Mesenchymal stem cell (in vitro differentiated cells and primary cell): ENCODE measurements around the gene ARRB1.
A peak's percentile ranks its signal among the peaks of the same experiment; 100 is the strongest.
"Not testable (repeated sequence)": the region's sequence is repeated elsewhere in the genome, so short reads cannot be mapped to it uniquely, and the experiment has no call there.

ENCODE experiments used
- DNase-seq: peaks from one replicate; pipeline ENCODE4 v3.0.0-alpha.2; 2013
- H2AFZ ChIP-seq: one replicate; pipeline ENCODE4 v1.6.1; 2013; ENCODE audit warnings: low read depth, mild to moderate bottlenecking, control low read depth, inconsistent platforms, low read length, moderate library complexity
- H2AK5ac ChIP-seq: 2 replicates; pipeline ENCODE4 v1.6.1; 2013; ENCODE audit warnings: low read length, moderate library complexity, mild to moderate bottlenecking, inconsistent platforms; ENCODE audit not compliant: severe bottlenecking
- H2BK120ac ChIP-seq: one replicate; pipeline ENCODE4 v1.6.1; 2013; ENCODE audit warnings: low read depth, mild to moderate bottlenecking, inconsistent platforms, low read length, moderate library complexity
- H2BK12ac ChIP-seq, 2 experiments: one replicate each; pipeline ENCODE4 v1.6.1; 2013; ENCODE audit warnings: inconsistent platforms in 2 of 2, low read length in 2 of 2, mild to moderate bottlenecking in 2 of 2, moderate library complexity in 2 of 2, control low read depth in 1 of 2
- H2BK15ac ChIP-seq: one replicate; pipeline ENCODE4 v1.6.1; 2013; ENCODE audit warnings: mild to moderate bottlenecking, low read depth, inconsistent platforms; ENCODE audit not compliant: poor library complexity, severe bottlenecking
- H2BK5ac ChIP-seq: 2 replicates; pipeline ENCODE4 v1.6.1; 2013; ENCODE audit warnings: low read depth, mild to moderate bottlenecking, low read length, control low read depth, inconsistent platforms; ENCODE audit not compliant: poor library complexity, severe bottlenecking
- H3K14ac ChIP-seq, 2 experiments: one replicate each; pipeline ENCODE4 v1.6.1; 2013; ENCODE audit warnings: inconsistent platforms in 2 of 2, low read length in 2 of 2, control low read depth in 1 of 2, mild to moderate bottlenecking in 1 of 2, moderate library complexity in 1 of 2
- H3K18ac ChIP-seq, 2 experiments: one replicate each; pipeline ENCODE4 v1.6.1; 2013; ENCODE audit warnings: inconsistent platforms in 2 of 2, low read length in 2 of 2, control low read depth in 1 of 2, low read depth in 1 of 2, mild to moderate bottlenecking in 1 of 2
- H3K23ac ChIP-seq, 2 experiments: one replicate each; pipeline ENCODE4 v1.6.1; 2013; ENCODE audit warnings: inconsistent platforms in 2 of 2, low read length in 2 of 2, mild to moderate bottlenecking in 2 of 2, moderate library complexity in 2 of 2, control low read depth in 1 of 2
- H3K27ac ChIP-seq: 2 replicates; pipeline ENCODE4 v1.5.1; 2013; ENCODE audit warnings: mild to moderate bottlenecking, moderate library complexity, low read length, control low read depth, inconsistent platforms; ENCODE audit not compliant: poor library complexity, severe bottlenecking
- H3K27me3 ChIP-seq, 2 experiments: 2 replicates each; pipeline versions ENCODE4 v1.6.1 to v1.7.0; 2013; ENCODE audit warnings: low read length in 2 of 2, mild to moderate bottlenecking in 2 of 2, moderate library complexity in 2 of 2, control low read depth in 1 of 2, inconsistent platforms in 1 of 2; ENCODE audit not compliant: control insufficient read depth in 1 of 2, insufficient read depth in 1 of 2
- H3K36me3 ChIP-seq, 2 experiments: 2 replicates each; pipeline versions ENCODE4 v1.6.1 to v1.7.0; 2013; ENCODE audit warnings: low read length in 2 of 2, control low read depth in 1 of 2, inconsistent platforms in 1 of 2, low read depth in 1 of 2, mild to moderate bottlenecking in 1 of 2; ENCODE audit not compliant: insufficient read depth in 2 of 2, control insufficient read depth in 1 of 2
- H3K4ac ChIP-seq, 2 experiments: one replicate each; pipeline ENCODE4 v1.6.1; 2013; ENCODE audit warnings: inconsistent platforms in 2 of 2, low read length in 2 of 2, mild to moderate bottlenecking in 2 of 2, moderate library complexity in 2 of 2, control low read depth in 1 of 2, low read depth in 1 of 2
- H3K4me1 ChIP-seq: 2 replicates; pipeline ENCODE4 v1.6.1; 2013; ENCODE audit warnings: low read depth, low read length, control low read depth; ENCODE audit not compliant: control insufficient read depth, insufficient read depth
- H3K4me2 ChIP-seq: 2 replicates; pipeline ENCODE4 v1.6.1; 2013; ENCODE audit warnings: low read length, mild to moderate bottlenecking, inconsistent platforms; ENCODE audit not compliant: poor library complexity, severe bottlenecking
- H3K4me3 ChIP-seq, 2 experiments: 2 replicates each; pipeline versions ENCODE4 v1.5.1 to v1.7.0; 2013; ENCODE audit warnings: low read length in 2 of 2, mild to moderate bottlenecking in 2 of 2, control low read depth in 1 of 2, low read depth in 1 of 2; ENCODE audit not compliant: insufficient read depth in 1 of 2
- H3K79me1 ChIP-seq: replicated peaks from 2 replicates; pipeline ENCODE4 v1.6.1; 2013; ENCODE audit warnings: mild to moderate bottlenecking, control low read depth, low read length, inconsistent platforms; ENCODE audit not compliant: poor library complexity, severe bottlenecking
- H3K9ac ChIP-seq: 2 replicates; pipeline ENCODE4 v1.7.0; 2013; ENCODE audit warnings: mild to moderate bottlenecking, low read length, moderate library complexity
- H3K9me3 ChIP-seq: 2 replicates; pipeline ENCODE4 v1.7.0; 2013; ENCODE audit warnings: mild to moderate bottlenecking, low read length; ENCODE audit not compliant: control insufficient read depth
- H4K8ac ChIP-seq: one replicate; pipeline ENCODE4 v1.6.1; 2013; ENCODE audit warnings: inconsistent platforms, mild to moderate bottlenecking, low read length, moderate library complexity
- H4K91ac ChIP-seq: one replicate; pipeline ENCODE4 v1.6.1; 2013; ENCODE audit warnings: mild to moderate bottlenecking, low read length, inconsistent platforms
- WGBS: methylation state at CpG from one replicate; pipeline ENCODE4 v1.1.7; 2013; ENCODE audit warnings: mixed read lengths; 5-methylcytosine and 5-hydroxymethylcytosine counted together

Gene ARRB1

DNA sequence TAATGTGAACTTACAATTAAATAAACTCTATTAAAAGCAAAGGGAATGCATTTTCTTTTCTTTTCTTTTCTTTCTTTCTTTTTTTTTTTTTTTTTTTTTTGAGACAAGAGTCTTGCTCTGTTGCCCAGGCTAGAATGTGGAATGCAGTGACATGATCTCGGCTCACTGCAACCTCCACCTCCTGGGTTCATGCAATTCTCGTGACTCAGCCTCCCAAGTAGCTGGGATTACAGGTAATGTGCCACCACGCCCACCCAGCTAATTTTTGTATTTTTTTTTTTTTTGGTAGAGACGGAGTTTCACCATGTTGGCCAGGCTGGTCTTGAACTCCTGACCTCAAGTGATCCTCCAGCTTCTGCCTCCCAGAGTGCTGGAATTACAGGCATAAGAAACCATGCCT is 46.5 kb downstream of the ARRB1 start:
- H4K8ac ChIP-seq, H3K9ac ChIP-seq, H4K91ac ChIP-seq, H2AFZ ChIP-seq, H2BK15ac ChIP-seq, H3K18ac ChIP-seq, H2BK12ac ChIP-seq, H2BK5ac ChIP-seq, H3K4me2 ChIP-seq, H3K27me3 ChIP-seq, DNase-seq, H2BK120ac ChIP-seq, H3K27ac ChIP-seq, H3K14ac ChIP-seq, H2AK5ac ChIP-seq, H3K4me3 ChIP-seq, H3K9me3 ChIP-seq, H3K23ac ChIP-seq, H3K4ac ChIP-seq: not testable (repeated sequence)
- 82% methylated on average over 4 of the region's 4 CpGs for WGBS
- peaks cover 0 to 26% of the 10 kb centered on the region in 2 experiments for H3K36me3 ChIP-seq
- peaks cover 12% of the 10 kb centered on the region for H3K4me1 ChIP-seq
- peaks cover 57% of the 10 kb centered on the region for H3K79me1 ChIP-seq

DNA sequence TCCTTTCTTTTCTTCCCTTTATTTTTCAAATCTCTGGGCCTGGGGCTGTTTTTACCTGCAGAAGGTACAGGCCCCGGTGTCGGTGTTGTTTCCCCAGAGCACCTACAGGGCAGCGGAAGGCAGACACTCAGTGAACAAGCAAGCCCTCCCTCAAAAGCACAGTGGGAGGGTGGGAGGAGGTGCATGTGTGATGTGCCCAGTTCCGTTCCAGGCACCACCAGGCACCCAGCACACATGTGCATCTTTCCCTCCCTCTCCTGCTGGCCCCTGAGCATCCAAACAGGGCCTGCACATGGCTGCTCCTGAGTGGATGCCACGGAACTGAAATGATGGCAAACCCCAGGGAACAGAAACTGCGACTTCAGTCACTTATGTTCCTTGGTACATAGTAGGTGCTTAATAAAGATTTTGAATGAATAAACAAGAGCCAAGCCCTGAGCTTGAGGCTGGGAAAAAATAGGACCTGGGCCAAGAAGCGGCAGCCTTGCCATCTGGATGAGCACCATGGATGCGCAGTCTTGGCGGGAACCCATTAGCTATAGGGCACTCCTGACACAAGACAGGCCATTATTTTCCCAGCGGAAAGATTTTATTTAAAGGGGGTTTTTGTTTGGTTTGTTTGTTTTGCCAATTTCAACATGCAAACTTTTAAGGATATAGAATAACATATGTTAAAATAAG is 47.8 kb downstream of the ARRB1 start:
- no peak overlapping the region for H2BK120ac ChIP-seq
- H2AFZ ChIP-seq, result no peak overlapping the region
- DNase-seq, result no peak
- H2BK12ac ChIP-seq, result no peak overlapping the region
- peak overlapping the region; percentile 12 for H2BK15ac ChIP-seq
- H3K4ac ChIP-seq, result no peak overlapping the region
- peaks cover 11% of the 10 kb centered on the region for H3K4me1 ChIP-seq
- H4K91ac ChIP-seq, result no peak overlapping the region
- H3K79me1 ChIP-seq, result peaks cover 48% of the 10 kb centered on the region
- H3K36me3 ChIP-seq, result peaks cover 2 to 20% of the 10 kb centered on the region in 2 experiments
- H3K9me3 ChIP-seq, result no peaks in the 10 kb centered on the region
- no peak overlapping the region for H4K8ac ChIP-seq
- H3K14ac ChIP-seq, result no peak overlapping the region
- H2AK5ac ChIP-seq, result no peak overlapping the region
- no peak overlapping the region for H3K4me2 ChIP-seq
- no peak overlapping the region for H3K18ac ChIP-seq
- no peak overlapping the region for H3K4me3 ChIP-seq
- H2BK5ac ChIP-seq, result no peak overlapping the region
- H3K27me3 ChIP-seq, result no peaks in the 10 kb centered on the region
- H3K27ac ChIP-seq, result no peak overlapping the region
- no peak overlapping the region for H3K23ac ChIP-seq
- no peak overlapping the region for H3K9ac ChIP-seq
- WGBS, result 96% methylated on average over 8 of the region's 10 CpGs

DNA sequence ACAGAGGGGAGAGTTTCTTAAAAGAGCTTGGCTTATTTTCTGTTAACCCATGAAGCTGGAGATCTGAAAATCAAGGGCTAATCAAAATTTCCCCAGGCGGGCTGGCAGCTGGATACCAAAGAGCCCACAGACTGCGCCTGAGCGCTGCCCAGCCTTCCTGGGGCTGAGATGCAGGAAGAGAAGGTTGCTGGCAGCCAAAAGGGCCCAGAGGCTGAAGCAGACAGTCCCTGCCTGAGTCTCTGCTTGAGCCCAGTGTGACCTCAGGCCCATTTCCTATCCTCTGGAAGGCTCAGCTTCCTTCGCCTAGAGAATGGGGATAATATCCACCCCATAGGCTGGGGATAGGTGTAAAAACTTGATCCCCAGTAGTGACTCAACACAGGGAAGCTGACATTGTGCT is 49.1 kb downstream of the ARRB1 start:
- no peaks in the 10 kb centered on the region for H3K9me3 ChIP-seq
- H3K4me3 ChIP-seq, result no peak overlapping the region
- peaks cover 2 to 20% of the 10 kb centered on the region in 2 experiments for H3K36me3 ChIP-seq
- peaks cover 42% of the 10 kb centered on the region for H3K79me1 ChIP-seq
- no peak overlapping the region for H2BK15ac ChIP-seq
- H2BK120ac ChIP-seq, result no peak overlapping the region
- H3K27me3 ChIP-seq, result no peaks in the 10 kb centered on the region
- no peak overlapping the region for H3K4ac ChIP-seq
- no peak overlapping the region for H3K18ac ChIP-seq
- no peak for DNase-seq
- H2AFZ ChIP-seq, result no peak overlapping the region
- H4K8ac ChIP-seq, result no peak overlapping the region
- H3K9ac ChIP-seq, result no peak overlapping the region
- H2BK12ac ChIP-seq, result no peak overlapping the region
- H4K91ac ChIP-seq, result no peak overlapping the region
- H2BK5ac ChIP-seq, result no peak overlapping the region
- no peak overlapping the region for H2AK5ac ChIP-seq
- 91% methylated on average over 3 of the region's 4 CpGs for WGBS
- H3K23ac ChIP-seq, result no peak overlapping the region
- no peak overlapping the region for H3K4me2 ChIP-seq
- peaks cover 11% of the 10 kb centered on the region for H3K4me1 ChIP-seq
- no peak overlapping the region for H3K27ac ChIP-seq
- no peak overlapping the region for H3K14ac ChIP-seq

DNA sequence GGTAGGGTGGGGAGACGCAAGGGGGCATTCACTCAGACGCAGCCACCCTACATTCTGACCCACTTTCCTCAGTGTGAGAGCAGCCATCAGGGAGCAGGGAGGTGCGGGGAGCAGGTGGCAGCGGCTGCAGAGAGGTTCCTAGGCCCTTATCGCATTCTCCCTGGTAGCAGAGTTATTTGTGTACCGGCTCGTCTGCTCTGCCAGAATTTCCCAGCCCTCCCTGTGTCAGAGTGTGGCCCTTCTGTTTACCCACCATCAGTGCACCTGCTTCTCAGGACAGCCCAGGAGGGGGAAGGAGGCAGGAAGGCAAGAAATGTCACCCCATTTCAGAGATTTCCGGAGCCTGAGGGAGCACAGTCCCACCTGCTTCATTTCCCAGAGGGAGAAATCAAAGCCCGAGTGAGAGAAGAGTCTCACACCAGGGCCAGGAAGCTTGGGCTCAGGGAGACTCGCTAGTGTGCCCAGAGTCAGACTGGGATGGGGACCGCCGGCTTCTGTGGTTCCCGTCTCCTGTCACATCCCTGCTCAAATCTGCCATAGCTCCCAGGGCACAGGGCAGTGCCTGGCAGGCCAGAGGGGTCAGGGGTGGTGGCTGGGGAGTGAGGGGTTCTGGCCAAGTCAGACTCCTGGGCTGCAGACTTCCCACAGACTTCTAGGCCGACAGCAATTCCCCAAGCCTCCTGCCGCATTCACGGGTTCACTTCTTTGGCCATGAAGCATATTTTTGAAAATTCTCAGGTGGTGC is 49.7 kb downstream of the ARRB1 start:
- Histone ChIP-seq H3K9me3 (no peaks in the 10 kb centered on the region), H2AFZ (no peak overlapping the region), H2AK5ac (no peak overlapping the region), H3K27me3 (no peaks in the 10 kb centered on the region), H3K14ac (no peak overlapping the region), H2BK12ac (no peak overlapping the region), H3K4me2 (no peak overlapping the region), H3K4me3 (no peak overlapping the region), H2BK15ac (no peak overlapping the region), H3K9ac (no peak overlapping the region), H2BK5ac (no peak overlapping the region), H3K27ac (no peak overlapping the region), H3K23ac (peak overlapping the region in 1 of 2 experiments; percentile 27), H3K79me1 (peaks cover 37% of the 10 kb centered on the region), H3K36me3 (peaks cover 2 to 20% of the 10 kb centered on the region in 2 experiments), H4K91ac (no peak overlapping the region), H3K4me1 (peaks cover 11% of the 10 kb centered on the region), H3K18ac (no peak overlapping the region), H4K8ac (no peak overlapping the region), H3K4ac (no peak overlapping the region), H2BK120ac (no peak overlapping the region)
- WGBS, result 93% methylated on average over 12 of the region's 16 CpGs
- DNase-seq, result no peak
